Liver (tissue), 9 donors: ENCODE results near the gene PARN. TPM values are rescaled to one million over a fixed set of nuclear protein-coding genes. Genes with fewer than 3 reads are reported as not detected.

ENCODE experiments used
- DNase-seq: peaks from one replicate; pipeline ENCODE4 v3.0.0-alpha.2; 2017; ENCODE audit warnings: low spot score
- H3K27ac ChIP-seq, 2 donors: one replicate each; pipeline ENCODE4 v1.7.0; 2013; ENCODE audit warnings: inconsistent platforms in 2 of 2, low read length in 2 of 2, control low read depth in 1 of 2, low read depth in 1 of 2, mild to moderate bottlenecking in 1 of 2
- H3K27me3 ChIP-seq, 4 donors: one replicate each; pipeline versions ENCODE4 v1.6.1 to v1.7.0; 2013; ENCODE audit warnings: low read length in 3 of 4, inconsistent platforms in 1 of 4, mild to moderate bottlenecking in 1 of 4, moderate library complexity in 1 of 4; ENCODE audit not compliant: control insufficient read depth in 4 of 4, insufficient read depth in 4 of 4
- H3K36me3 ChIP-seq, 4 donors: one replicate each; pipeline versions ENCODE4 v1.6.1 to v1.7.0; 2013; ENCODE audit warnings: low read length in 3 of 4, mild to moderate bottlenecking in 3 of 4, low read depth in 1 of 4, moderate library complexity in 1 of 4; ENCODE audit not compliant: control insufficient read depth in 4 of 4, insufficient read depth in 3 of 4
- H3K4me1 ChIP-seq, 4 donors: one replicate each; pipeline versions ENCODE4 v1.6.1 to v1.7.0; 2013; ENCODE audit warnings: low read length in 3 of 4, mild to moderate bottlenecking in 3 of 4, moderate library complexity in 1 of 4; ENCODE audit not compliant: control insufficient read depth in 4 of 4, insufficient read depth in 4 of 4
- H3K4me3 ChIP-seq, 3 donors: one replicate each; pipeline versions ENCODE4 v1.6.1 to v1.7.0; 2013; ENCODE audit warnings: low read length in 3 of 3, control low read depth in 1 of 3, low read depth in 1 of 3, mild to moderate bottlenecking in 1 of 3
- H3K9ac ChIP-seq, 2 donors: one replicate each; pipeline ENCODE4 v1.7.0; 2013; ENCODE audit warnings: low read length in 2 of 2, mild to moderate bottlenecking in 2 of 2, moderate library complexity in 2 of 2, control low read depth in 1 of 2, low read depth in 1 of 2
- H3K9me3 ChIP-seq, 4 donors: one replicate each; pipeline versions ENCODE4 v1.6.1 to v1.7.0; 2013; ENCODE audit warnings: low read length in 3 of 4; ENCODE audit not compliant: control insufficient read depth in 4 of 4
- ATF3 ChIP-seq: IDR thresholded peaks from 2 replicates; pipeline ENCODE4 v1.6.1; 2016; ENCODE audit warnings: antibody characterized with exemption
- CTCF ChIP-seq: fragments of 150-350 bp; IDR thresholded peaks from 2 replicates; pipeline ENCODE4 v1.5.1; 2017; ENCODE audit warnings: improper control_type of control experiment, low read depth, low read length; ENCODE audit not compliant: missing input control
- EGR1 ChIP-seq, 2 donors: IDR thresholded peaks; 2 replicates each; pipeline ENCODE4 v1.6.1; 2016 to 2018; ENCODE audit warnings: antibody characterized with exemption in 2 of 2, low read depth in 2 of 2
- FOXA1 ChIP-seq: IDR thresholded peaks from 2 replicates; pipeline ENCODE4 v1.6.1; 2016; ENCODE audit warnings: antibody characterized with exemption
- FOXA2 ChIP-seq: IDR thresholded peaks from 2 replicates; pipeline ENCODE4 v1.6.1; 2016; ENCODE audit warnings: antibody characterized with exemption
- GABPA ChIP-seq, 2 donors: IDR thresholded peaks in 1 of 2; conservative IDR thresholded peaks in 1 of 2; 2 replicates each; pipeline ENCODE4 v1.6.1; 2016; ENCODE audit warnings: antibody characterized with exemption in 2 of 2, mild to moderate bottlenecking in 1 of 2, moderate library complexity in 1 of 2
- HNF4A ChIP-seq, 2 donors: conservative IDR thresholded peaks; 2 replicates each; pipeline ENCODE4 v1.6.1; 2016; ENCODE audit warnings: antibody characterized with exemption in 2 of 2, mild to moderate bottlenecking in 2 of 2
- HNF4G ChIP-seq: IDR thresholded peaks from 2 replicates; pipeline ENCODE4 v1.6.1; 2016; ENCODE audit warnings: antibody characterized with exemption
- JUND ChIP-seq, 2 donors: IDR thresholded peaks; 2 replicates each; pipeline ENCODE4 v1.6.1; 2016; ENCODE audit warnings: antibody characterized with exemption in 2 of 2
- MAX ChIP-seq: IDR thresholded peaks from 2 replicates; pipeline ENCODE4 v1.6.1; 2016; ENCODE audit warnings: antibody characterized with exemption
- NR2F2 ChIP-seq: IDR thresholded peaks from 2 replicates; pipeline ENCODE4 v1.6.1; 2016; ENCODE audit warnings: antibody characterized with exemption
- REST ChIP-seq: IDR thresholded peaks from 2 replicates; pipeline ENCODE4 v1.6.1; 2016; ENCODE audit warnings: antibody characterized with exemption, mild to moderate bottlenecking
- RXRA ChIP-seq, 2 donors: IDR thresholded peaks; 2 replicates each; pipeline ENCODE4 v1.6.1; 2017 to 2018; ENCODE audit warnings: antibody characterized with exemption in 2 of 2, mild to moderate bottlenecking in 1 of 2
- SP1 ChIP-seq: IDR thresholded peaks from 2 replicates; pipeline ENCODE4 v1.6.1; 2018; ENCODE audit warnings: antibody characterized with exemption, mild to moderate bottlenecking
- TAF1 ChIP-seq: conservative IDR thresholded peaks from 2 replicates; pipeline ENCODE4 v1.6.1; 2016; ENCODE audit warnings: antibody characterized with exemption, mild to moderate bottlenecking
- YY1 ChIP-seq: IDR thresholded peaks from 2 replicates; pipeline ENCODE4 v1.6.1; 2016; ENCODE audit warnings: antibody characterized with exemption, mild to moderate bottlenecking
- ZBTB33 ChIP-seq: IDR thresholded peaks from 2 replicates; pipeline ENCODE4 v1.6.1; 2016; ENCODE audit warnings: antibody characterized with exemption
- WGBS: extraction: QIAGEN DNeasy Blood & Tissue Kit; methylation state at CpG from one replicate; pipeline ENCODE4 v1.1.7; 2013; 5-methylcytosine and 5-hydroxymethylcytosine counted together
- polyA plus RNA-seq, 2 donors: library from polyadenylated mRNA; stranded (reverse) in 1 of 2; unstranded in 1 of 2; fragments of 200-250 nt in 1 of 2; fragments of >200 nt in 1 of 2; fragmentation: Nextera tagmentation in 1 of 2; extraction: Ambion mirVana in 1 of 2; gene quantifications; one replicate each; pipeline versions ENCODE4 v1.2.1 to v1.2.3, GENCODE V29; 2013 to 2015
- total RNA-seq, 2 donors: library from RNA; depleted of rRNA; stranded (reverse); fragments of >200 nt; gene quantifications; one replicate each; pipeline ENCODE4 v1.2.3, GENCODE V29; 2014
- donor health status: healthy.
- donor health status: healthy.
- donor health status: healthy.
- donor health status: healthy.
- donor health status: healthy.

PARN gene
- total and polyA plus RNA-seq, 4 donors = 7.9 to 19.7 (median 9.7) TPM

- TF ChIP-seq REST = no peak
- TF ChIP-seq GABPA (IDR thresholded peaks at IDR 0.05 in 1 of 2, conservative IDR thresholded peaks at IDR 0.05 in 1 of 2) = no peak
- no peak for TF ChIP-seq YY1
- no peak for TF ChIP-seq HNF4A (conservative IDR thresholded peaks at IDR 0.05)
- TF ChIP-seq TAF1 = no peak
- TF ChIP-seq SP1 = no peak
- TF ChIP-seq ZBTB33 = no peak
- TF ChIP-seq NR2F2 = no peak
- TF ChIP-seq EGR1 (IDR thresholded peaks at IDR 0.05; ENCODE audit: low read depth in 2 of 2) = no peak
- TF ChIP-seq HNF4G = no peak
- no peak for TF ChIP-seq FOXA1
- TF ChIP-seq FOXA2 = no peak
- no peak for TF ChIP-seq ATF3
- no peak for TF ChIP-seq JUND (IDR thresholded peaks at IDR 0.05)
- no peak for TF ChIP-seq RXRA (IDR thresholded peaks at IDR 0.05)
- TF ChIP-seq CTCF = no peak
- TF ChIP-seq MAX = no peak
- H3K9me3 ChIP-seq = no peaks in the 10 kb centered on the region
- no peak for DNase-seq
- H3K27ac ChIP-seq = no peak overlapping the region
- no peak overlapping the region for H3K9ac ChIP-seq
- WGBS = 86% methylated on average over 7 of the region's 7 CpGs
- H3K4me1 ChIP-seq = peaks cover 1 to 17% (median 4%) of the 10 kb centered on the region in 4 donors
- no peak overlapping the region for H3K4me3 ChIP-seq
- H3K27me3 ChIP-seq = no peaks in the 10 kb centered on the region
- no peaks in the 10 kb centered on the region for H3K36me3 ChIP-seq
Observed at GRCh38 chr16:14497245-14498082, 132.6 kb downstream of the PARN start.
